Endodermal cell (in vitro differentiated cells): ENCODE data around the gene PLXNC1. TPM values are rescaled to one million over a fixed set of nuclear protein-coding genes. Genes with fewer than 3 reads are reported as not detected.

ENCODE experiments used
- DNase-seq: peaks from one replicate; pipeline ENCODE4 v3.0.0-alpha.2; 2017
- H3K27ac ChIP-seq: 2 replicates; pipeline ENCODE4 v1.5.1; 2013; ENCODE audit warnings: mild to moderate bottlenecking, low read depth, low read length, moderate library complexity
- H3K27me3 ChIP-seq: 2 replicates; pipeline ENCODE4 v1.6.1; 2013; ENCODE audit warnings: mild to moderate bottlenecking, low read length, moderate library complexity; ENCODE audit not compliant: insufficient read depth, control insufficient read depth, poor library complexity, severe bottlenecking
- H3K36me3 ChIP-seq: 2 replicates; pipeline ENCODE4 v1.7.0; 2013; ENCODE audit warnings: mild to moderate bottlenecking, low read length, moderate library complexity; ENCODE audit not compliant: control insufficient read depth, insufficient read depth
- H3K4me1 ChIP-seq: one replicate; pipeline ENCODE4 v1.7.0; 2013; ENCODE audit warnings: low read length; ENCODE audit not compliant: control insufficient read depth, insufficient read depth
- H3K4me3 ChIP-seq: 2 replicates; pipeline ENCODE4 v1.5.1; 2013; ENCODE audit warnings: mild to moderate bottlenecking, low read length, moderate library complexity
- H3K9ac ChIP-seq: 2 replicates; pipeline ENCODE4 v1.6.1; 2013; ENCODE audit warnings: mild to moderate bottlenecking, low read length, moderate library complexity; ENCODE audit not compliant: poor library complexity, severe bottlenecking; ENCODE audit errors: extremely low read depth
- H3K9me3 ChIP-seq: 2 replicates; pipeline ENCODE4 v1.6.1; 2013; ENCODE audit warnings: mild to moderate bottlenecking, low read length, moderate library complexity; ENCODE audit not compliant: control insufficient read depth
- H3K27ac Mint-ChIP-seq: 2 replicates; pipeline ENCODE4 v1.8.0; 2020; ENCODE audit warnings: mixed read lengths
- H3K27me3 Mint-ChIP-seq: 2 replicates; pipeline ENCODE4 v1.8.0; 2021; ENCODE audit warnings: mild to moderate bottlenecking, mixed read lengths; ENCODE audit not compliant: insufficient read depth
- H3K36me3 Mint-ChIP-seq: 2 replicates; pipeline ENCODE4 v1.8.0; 2020; ENCODE audit warnings: low read depth, mixed read lengths
- H3K4me1 Mint-ChIP-seq: 2 replicates; pipeline ENCODE4 v1.8.0; 2020; ENCODE audit warnings: mixed read lengths
- H3K4me3 Mint-ChIP-seq: 2 replicates; pipeline ENCODE4 v1.8.0; 2020; ENCODE audit warnings: mild to moderate bottlenecking, moderate library complexity, mixed read lengths
- H3K9me3 Mint-ChIP-seq: 2 replicates; pipeline ENCODE4 v1.8.0; 2020; ENCODE audit warnings: mild to moderate bottlenecking, mixed read lengths
- WGBS, 2 experiments: methylation state at CpG; one replicate each; pipeline versions ENCODE4 v1.1.5 to v1.1.7; 2013; ENCODE audit warnings: missing lambda C conversion rate in 2 of 2, mixed read lengths in 1 of 2; ENCODE audit not compliant: insufficient coverage in 1 of 2, insufficient read length in 1 of 2; 5-methylcytosine and 5-hydroxymethylcytosine counted together
- total RNA-seq, 2 donors: library from RNA; stranded (reverse); fragmentation: NEBNext Ultra II Directional in 1 of 2; extraction: Animal tissue kit (Norgen Biotek cat#: 25700) in 1 of 2; gene quantifications; 2 replicates in 1 of 2; 3 replicates in 1 of 2; pipeline ENCODE4 v1.2.1, GENCODE V29; 2021
- TF ChIP-seq, protein P1 (sequence below): fragments of 200-600 bp; sonication (generic); conservative IDR thresholded peaks from 2 replicates; pipeline ENCODE4 v1.5.0; 2021; ENCODE audit warnings: antibody characterized with exemption, mild to moderate bottlenecking

The PLXNC1 gene
- total RNA-seq, 2 donors from 2014 or later, result 1.6 to 1.9 TPM

- Histone ChIP-seq H3K9ac (no peak overlapping the region), H3K4me3 (no peak overlapping the region), H3K36me3 (no peaks in the 10 kb centered on the region), H3K27ac (no peak overlapping the region), H3K27me3 (no peaks in the 10 kb centered on the region), H3K9me3 (no peaks in the 10 kb centered on the region), H3K4me1 (no peaks in the 10 kb centered on the region)
- Mint-ChIP-seq H3K27me3 (peaks cover 9% of the 10 kb centered on the region), H3K36me3 (no peaks in the 10 kb centered on the region), H3K27ac (no peak overlapping the region), H3K9me3 (no peaks in the 10 kb centered on the region), H3K4me3 (no peak overlapping the region), H3K4me1 (peaks cover 37% of the 10 kb centered on the region)
- TF ChIP-seq, protein P1, sequence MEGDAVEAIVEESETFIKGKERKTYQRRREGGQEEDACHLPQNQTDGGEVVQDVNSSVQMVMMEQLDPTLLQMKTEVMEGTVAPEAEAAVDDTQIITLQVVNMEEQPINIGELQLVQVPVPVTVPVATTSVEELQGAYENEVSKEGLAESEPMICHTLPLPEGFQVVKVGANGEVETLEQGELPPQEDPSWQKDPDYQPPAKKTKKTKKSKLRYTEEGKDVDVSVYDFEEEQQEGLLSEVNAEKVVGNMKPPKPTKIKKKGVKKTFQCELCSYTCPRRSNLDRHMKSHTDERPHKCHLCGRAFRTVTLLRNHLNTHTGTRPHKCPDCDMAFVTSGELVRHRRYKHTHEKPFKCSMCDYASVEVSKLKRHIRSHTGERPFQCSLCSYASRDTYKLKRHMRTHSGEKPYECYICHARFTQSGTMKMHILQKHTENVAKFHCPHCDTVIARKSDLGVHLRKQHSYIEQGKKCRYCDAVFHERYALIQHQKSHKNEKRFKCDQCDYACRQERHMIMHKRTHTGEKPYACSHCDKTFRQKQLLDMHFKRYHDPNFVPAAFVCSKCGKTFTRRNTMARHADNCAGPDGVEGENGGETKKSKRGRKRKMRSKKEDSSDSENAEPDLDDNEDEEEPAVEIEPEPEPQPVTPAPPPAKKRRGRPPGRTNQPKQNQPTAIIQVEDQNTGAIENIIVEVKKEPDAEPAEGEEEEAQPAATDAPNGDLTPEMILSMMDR, result no peak
- 90 to 100% methylated on average over 2 to 13 of the region's 14 CpGs for WGBS, 2 experiments
- DNase-seq, result peak; percentile 61
These were observed 114.8 kb downstream of the PLXNC1 start for GRCh38 chr12:94263011-94263811.

- WGBS, 2 experiments, result 71 to 80% methylated on average over 13 to 19 of the region's 20 CpGs
- Histone ChIP-seq H3K27me3 (no peaks in the 10 kb centered on the region), H3K9ac (no peak overlapping the region), H3K4me3 (no peak overlapping the region), H3K27ac (peak overlapping the region; percentile 49), H3K9me3 (no peaks in the 10 kb centered on the region), H3K4me1 (no peaks in the 10 kb centered on the region), H3K36me3 (no peaks in the 10 kb centered on the region)
- DNase-seq, result peak; percentile 95
- peaks cover 9% of the 10 kb centered on the region for H3K27me3 Mint-ChIP-seq
- no peaks in the 10 kb centered on the region for H3K9me3 Mint-ChIP-seq
- no peak overlapping the region for H3K4me3 Mint-ChIP-seq
- peaks cover 37% of the 10 kb centered on the region for H3K4me1 Mint-ChIP-seq
- TF ChIP-seq, protein P1, result no peak
- H3K27ac Mint-ChIP-seq, result peak overlapping the region; percentile 37
- H3K36me3 Mint-ChIP-seq, result no peaks in the 10 kb centered on the region
These were observed 115.7 kb downstream of the PLXNC1 start for GRCh38 chr12:94263905-94264561.

DNA sequence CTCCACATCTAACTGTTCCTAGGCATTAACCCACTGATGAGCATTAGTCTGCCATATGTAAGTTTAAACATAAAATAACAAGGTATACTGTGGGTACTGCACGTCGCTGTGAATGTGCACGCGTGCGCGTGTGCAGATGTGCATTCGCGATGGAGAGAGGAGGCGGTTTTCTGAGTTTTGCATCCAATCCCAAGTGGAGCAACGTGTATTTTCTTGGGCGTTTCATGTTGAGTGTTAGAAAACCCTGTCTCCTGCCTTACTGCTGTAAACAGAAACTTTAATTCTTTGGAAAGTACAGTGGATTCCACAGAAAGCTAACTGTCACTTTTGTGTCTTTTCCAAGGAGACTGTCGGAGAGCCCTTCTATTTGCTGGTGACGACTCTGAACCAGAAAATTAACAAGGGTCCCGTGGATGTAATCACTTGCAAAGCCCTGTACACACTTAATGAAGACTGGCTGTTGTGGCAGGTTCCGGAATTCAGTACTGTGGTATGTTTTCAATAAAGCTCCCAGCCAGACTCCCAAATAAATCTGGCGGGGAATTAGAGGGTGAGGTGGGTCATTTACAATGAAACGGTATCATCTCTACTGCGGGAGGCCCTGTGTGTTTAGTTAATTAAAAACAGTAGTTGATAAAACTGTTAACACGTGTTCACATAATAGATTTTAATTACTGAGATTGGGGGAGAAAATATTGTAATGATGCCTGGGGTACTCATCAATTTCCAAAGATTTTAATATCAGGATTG lies 116.5 kb downstream of the PLXNC1 start:
- Histone ChIP-seq H3K36me3 (no peaks in the 10 kb centered on the region), H3K9me3 (no peaks in the 10 kb centered on the region), H3K27me3 (no peaks in the 10 kb centered on the region), H3K4me3 (no peak overlapping the region), H3K9ac (no peak overlapping the region), H3K4me1 (no peaks in the 10 kb centered on the region), H3K27ac (peak overlapping the region; percentile 49)
- Mint-ChIP-seq H3K9me3 (no peaks in the 10 kb centered on the region), H3K27ac (no peak overlapping the region), H3K4me1 (peaks cover 37% of the 10 kb centered on the region), H3K36me3 (no peaks in the 10 kb centered on the region), H3K4me3 (no peak overlapping the region), H3K27me3 (peaks cover 9% of the 10 kb centered on the region)
- WGBS, 2 experiments, result 95 to 96% methylated on average over 14 to 19 of the region's 19 CpGs
- peak; percentile 42 for DNase-seq
- TF ChIP-seq, protein P1, result no peak
